Measurements from ENCODE around the gene PREX1. TPM values are rescaled to one million over a fixed set of nuclear protein-coding genes. Genes with fewer than 3 reads are reported as not detected.

The PREX1 gene
- total and polyA plus RNA-seq, 2 of the 4 experiments (the other 2 are of a cell fraction): 0.67 to 0.72 TPM

DNA sequence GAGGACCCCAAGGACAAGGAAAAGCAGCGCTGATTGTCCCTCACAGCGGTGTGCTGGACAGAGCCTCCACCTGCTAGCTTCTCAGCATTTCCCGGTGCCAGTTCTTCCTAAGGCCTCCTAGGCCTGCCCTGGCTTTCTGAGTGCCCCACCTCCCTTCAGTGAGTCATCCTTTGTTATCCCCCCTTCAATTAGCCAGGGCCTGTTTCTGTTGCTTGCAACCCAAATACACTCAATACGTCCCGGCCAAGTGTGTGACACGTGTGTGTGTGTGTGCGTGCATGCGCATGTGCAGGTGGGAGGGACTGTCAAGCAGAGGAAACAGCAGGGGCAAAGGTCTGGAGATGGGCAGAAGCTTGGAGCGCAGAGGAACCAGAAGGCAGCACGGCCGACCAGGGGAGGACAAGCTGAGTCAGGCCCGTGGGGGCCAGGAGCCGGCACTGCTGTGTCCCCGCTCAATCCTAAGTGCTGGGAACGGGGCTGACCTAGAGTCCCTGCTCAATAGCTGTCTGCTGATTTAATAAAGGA, 159.8 kb downstream of the PREX1 start:
- H3K23ac ChIP-seq (ENCODE audit: low read depth, low read length): no peak overlapping the region
- H3K27ac ChIP-seq (ENCODE audit: insufficient read depth, low read length): no peak overlapping the region
- TF ChIP-seq USF2 (IDR thresholded peaks at IDR 0.05; ENCODE audit: low read depth, low read length): no peak
- TF ChIP-seq SMC3 (IDR thresholded peaks at IDR 0.05; ENCODE audit: low read depth, low read length): no peak
- TF ChIP-seq POLR2A (IDR thresholded peaks at IDR 0.05; ENCODE audit: low read depth, low read length): no peak
- TF ChIP-seq RCOR1 (IDR thresholded peaks at IDR 0.05; ENCODE audit: insufficient replicate concordance, low read length): no peak
- no peak for TF ChIP-seq NFE2L2 (IDR thresholded peaks at IDR 0.05; ENCODE audit: low read depth, low read length)
- TF ChIP-seq FOS (IDR thresholded peaks at IDR 0.05; ENCODE audit: low read depth, low read length): no peak
- no peak for TF ChIP-seq CEBPB (IDR thresholded peaks at IDR 0.05; ENCODE audit: low read depth, low read length)

More for the DNA sequence above, 159.8 kb downstream of the PREX1 start:
- ATAC-seq (ENCODE audit: low read depth) (no peak), DNase-seq (no peak)
- Histone ChIP-seq H3K4me3 (ENCODE audit: insufficient read depth, low read depth, low read length) (no peak overlapping the region), H3K79me1 (ENCODE audit: low read depth in 1 of 2, low read length in 2 of 2) (no peaks in the 10 kb centered on the region), H3K36me3 (ENCODE audit: control insufficient read depth, insufficient read depth, low read length) (no peaks in the 10 kb centered on the region), H2BK20ac (ENCODE audit: low read depth, low read length) (no peak overlapping the region), H3K14ac (replicated peaks; ENCODE audit: low read depth, low read length) (no peak overlapping the region), H3K4ac (ENCODE audit: low read depth, low read length) (no peak overlapping the region), H4K5ac (ENCODE audit: low read depth, low read length) (no peak overlapping the region), H2AK9ac (replicated peaks; ENCODE audit: low read depth, low read length, poor library complexity) (no peak overlapping the region), H3K9ac (ENCODE audit: low read depth, low read length) (no peak overlapping the region), H2BK15ac (ENCODE audit: low read depth, low read length) (no peak overlapping the region), H2AFZ (replicated peaks; ENCODE audit: low read length, poor library complexity) (no peak overlapping the region), H3K9me3 (ENCODE audit: control insufficient read depth, insufficient read depth, low read length) (no peaks in the 10 kb centered on the region), H4K91ac (ENCODE audit: insufficient read depth, low read depth, low read length) (no peak overlapping the region), H2AK5ac (ENCODE audit: low read depth, low read length) (no peak overlapping the region), H3K56ac (ENCODE audit: extremely low read depth, insufficient read depth, low read length) (no peak overlapping the region), H3K4me1 (ENCODE audit: control insufficient read depth, insufficient read depth, low read length) (peaks cover 5% of the 10 kb centered on the region; the same call in 1 of the 2 replicates), H3K18ac (ENCODE audit: low read depth, low read length) (no peak overlapping the region), H3K9me1 (ENCODE audit: insufficient read depth, low read length) (no peaks in the 10 kb centered on the region; the same call in 1 of the 2 replicates), H4K20me1 (ENCODE audit: insufficient read depth, low read length) (no peaks in the 10 kb centered on the region), H3K4me2 (ENCODE audit: low read depth, low read length) (no peak overlapping the region), H2BK5ac (ENCODE audit: low read depth, low read length, poor library complexity, severe bottlenecking) (no peak overlapping the region), H3K27me3 (ENCODE audit: control insufficient read depth, insufficient read depth, low read length) (peaks cover 2% of the 10 kb centered on the region; the same call in 1 of the 2 replicates), H4K8ac (ENCODE audit: low read depth in 2 of 2, low read length in 2 of 2) (no peak overlapping the region), H2BK120ac (ENCODE audit: low read depth, low read length) (no peak overlapping the region)
- no TSS peak for BruUV-seq (replicated peaks)
- dilution Hi-C loops (cut with HindIII; ENCODE audit: low sequenced_read_pairs, unreplicated experiment): no loop called here
- in situ Hi-C loops (cut with MboI; ENCODE audit: low sequenced_read_pairs): no loop called here
- WGBS, 2 experiments (ENCODE audit: extremely low coverage in 2 of 2, insufficient read length in 1 of 2): 98% methylated on average over 5 of the region's 15 CpGs; no CpG with 5 or more reads in 1 of the 2 experiments
- ChIA-PET POLR2A (ENCODE audit: unreplicated experiment) (no interaction called here), CTCF (interaction anchor here (0.9 to 1.5 kb wide), 2 partner anchors 10 to 237 kb away, joined by 3 read pairs; no protein-coding TSS in a partner anchor)
- intact Hi-C loops (cut with micrococcal nuclease): no loop called here
